GM12872 (cell line): ENCODE measurements around the gene ANO2.

ENCODE experiments used
- TF ChIP-seq, protein P1 (sequence below): IDR thresholded peaks from 3 replicates; pipeline ENCODE4 v1.5.1; 2011; ENCODE audit warnings: low read depth, mild to moderate bottlenecking, low read length, moderate library complexity; ENCODE audit not compliant: insufficient read depth

The ANO2 gene

DNA sequence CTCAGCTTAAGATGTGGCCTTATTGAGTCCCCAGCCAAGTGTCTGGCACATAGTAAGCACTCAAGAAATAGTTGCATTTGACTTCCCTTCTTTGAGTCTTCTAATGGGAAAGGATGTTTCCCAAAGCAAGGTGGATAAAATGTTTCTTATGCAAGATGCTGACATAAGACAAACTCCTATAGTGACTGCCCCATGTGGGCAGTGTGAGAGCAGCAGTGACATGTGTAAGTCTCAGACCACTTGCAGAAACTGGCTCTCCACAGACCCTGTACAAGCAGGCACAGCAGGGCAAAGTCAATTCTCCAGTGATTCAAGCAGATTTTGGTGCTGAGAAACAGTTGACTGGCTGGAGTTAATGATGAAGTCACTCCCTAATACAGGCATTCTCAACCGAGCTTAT lies 255.3 kb downstream of the ANO2 start:
- TF ChIP-seq, protein P1, sequence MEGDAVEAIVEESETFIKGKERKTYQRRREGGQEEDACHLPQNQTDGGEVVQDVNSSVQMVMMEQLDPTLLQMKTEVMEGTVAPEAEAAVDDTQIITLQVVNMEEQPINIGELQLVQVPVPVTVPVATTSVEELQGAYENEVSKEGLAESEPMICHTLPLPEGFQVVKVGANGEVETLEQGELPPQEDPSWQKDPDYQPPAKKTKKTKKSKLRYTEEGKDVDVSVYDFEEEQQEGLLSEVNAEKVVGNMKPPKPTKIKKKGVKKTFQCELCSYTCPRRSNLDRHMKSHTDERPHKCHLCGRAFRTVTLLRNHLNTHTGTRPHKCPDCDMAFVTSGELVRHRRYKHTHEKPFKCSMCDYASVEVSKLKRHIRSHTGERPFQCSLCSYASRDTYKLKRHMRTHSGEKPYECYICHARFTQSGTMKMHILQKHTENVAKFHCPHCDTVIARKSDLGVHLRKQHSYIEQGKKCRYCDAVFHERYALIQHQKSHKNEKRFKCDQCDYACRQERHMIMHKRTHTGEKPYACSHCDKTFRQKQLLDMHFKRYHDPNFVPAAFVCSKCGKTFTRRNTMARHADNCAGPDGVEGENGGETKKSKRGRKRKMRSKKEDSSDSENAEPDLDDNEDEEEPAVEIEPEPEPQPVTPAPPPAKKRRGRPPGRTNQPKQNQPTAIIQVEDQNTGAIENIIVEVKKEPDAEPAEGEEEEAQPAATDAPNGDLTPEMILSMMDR: no peak

DNA sequence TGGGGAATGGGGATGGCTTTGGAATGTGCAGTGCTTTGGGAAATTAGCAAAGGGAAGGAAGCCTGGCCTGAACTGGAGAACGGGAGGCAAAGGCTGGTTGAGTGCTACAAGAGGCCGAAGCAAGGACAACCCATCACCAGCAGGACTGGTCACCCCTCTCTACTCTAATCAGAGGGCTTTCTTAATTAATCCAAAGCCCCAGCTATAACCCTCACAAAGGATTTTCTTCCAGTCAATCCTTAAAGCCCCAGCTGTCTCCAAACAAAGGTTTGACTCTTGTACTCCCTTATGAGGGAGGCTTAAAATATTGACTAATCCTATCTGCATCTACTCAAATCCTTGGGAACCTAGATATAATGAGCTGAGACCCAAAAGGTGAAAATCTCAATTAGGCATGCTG lies 256.8 kb downstream of the ANO2 start:
- TF ChIP-seq, protein P1: no peak

DNA sequence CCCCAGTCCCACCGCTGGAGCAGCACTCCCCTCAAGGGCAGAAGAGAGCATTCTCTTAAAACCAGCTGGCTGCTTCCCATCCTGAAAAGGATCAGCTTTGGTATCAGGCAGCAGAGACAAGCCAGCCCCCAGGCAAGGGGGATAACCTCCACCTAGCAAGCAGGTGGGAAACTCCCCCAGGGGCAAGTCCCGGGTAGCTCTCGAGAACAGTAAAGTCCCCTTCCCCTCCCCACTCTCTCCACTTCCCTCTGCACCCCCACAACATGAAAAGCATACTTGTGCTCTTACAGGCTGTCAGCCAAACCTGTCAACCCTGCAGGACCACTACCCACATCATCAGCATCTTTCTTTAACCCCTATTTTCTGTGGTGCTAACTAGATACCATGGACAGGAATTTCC lies 259.1 kb downstream of the ANO2 start:
- TF ChIP-seq, protein P1: no peak

DNA sequence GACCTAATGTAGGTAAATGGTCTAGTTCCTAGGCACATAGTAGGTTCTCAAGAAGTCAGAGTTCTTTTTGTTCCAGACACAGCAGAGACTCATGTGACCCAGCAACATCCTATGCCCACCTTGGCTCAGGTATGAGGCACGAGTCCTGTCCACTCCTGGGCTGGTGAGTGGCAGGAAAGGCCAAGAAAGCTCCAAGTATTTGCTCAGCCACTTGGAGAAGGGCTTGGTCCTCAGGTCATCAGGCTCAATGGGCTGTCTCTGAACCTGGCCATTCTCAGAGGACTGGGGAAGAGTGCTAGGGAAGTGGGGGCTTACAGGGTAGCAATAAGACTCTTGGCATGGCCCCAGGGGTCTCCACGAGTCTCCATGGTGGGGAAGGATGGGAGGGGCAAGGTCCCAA lies 260.1 kb downstream of the ANO2 start:
- TF ChIP-seq, protein P1: no peak

DNA sequence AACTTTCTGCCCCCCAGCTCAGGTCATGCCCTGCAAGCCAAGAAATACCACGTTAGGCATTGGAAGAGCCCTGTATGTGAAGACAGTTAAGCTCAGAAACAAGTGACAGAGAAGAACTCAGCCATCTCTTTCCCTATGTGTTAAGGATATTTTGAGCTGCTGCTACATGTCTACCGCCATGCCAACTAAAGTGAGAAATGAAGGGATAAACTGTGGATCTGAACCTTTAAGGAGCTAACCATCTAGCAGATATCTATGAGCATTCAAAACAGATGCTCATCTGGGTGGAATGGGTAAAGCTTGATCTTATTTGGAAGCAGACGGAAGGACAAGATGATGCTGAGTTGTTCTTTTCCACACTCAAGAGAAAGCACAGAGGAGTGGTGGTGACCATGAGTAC lies 262.5 kb downstream of the ANO2 start:
- TF ChIP-seq, protein P1: no peak

DNA sequence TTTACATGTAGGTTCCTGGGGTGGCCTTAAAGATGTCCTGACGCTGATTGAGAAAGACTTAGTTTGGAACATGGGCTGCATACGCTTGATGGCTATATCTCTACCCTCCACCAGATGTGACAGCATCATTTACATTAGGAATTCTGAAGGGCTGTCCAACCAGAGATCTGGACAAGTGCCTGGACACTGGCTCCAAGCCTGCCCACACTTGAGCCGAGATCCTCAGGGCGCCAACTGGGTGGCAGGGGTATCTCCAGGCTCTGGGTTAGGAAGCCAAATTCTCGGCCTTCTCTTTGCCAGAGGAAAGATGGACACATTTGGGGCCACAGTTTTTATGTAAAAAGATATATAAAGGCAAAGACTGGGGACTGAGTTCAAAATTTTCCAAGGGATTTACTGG lies 266.9 kb downstream of the ANO2 start:
- TF ChIP-seq, protein P1: no peak

DNA sequence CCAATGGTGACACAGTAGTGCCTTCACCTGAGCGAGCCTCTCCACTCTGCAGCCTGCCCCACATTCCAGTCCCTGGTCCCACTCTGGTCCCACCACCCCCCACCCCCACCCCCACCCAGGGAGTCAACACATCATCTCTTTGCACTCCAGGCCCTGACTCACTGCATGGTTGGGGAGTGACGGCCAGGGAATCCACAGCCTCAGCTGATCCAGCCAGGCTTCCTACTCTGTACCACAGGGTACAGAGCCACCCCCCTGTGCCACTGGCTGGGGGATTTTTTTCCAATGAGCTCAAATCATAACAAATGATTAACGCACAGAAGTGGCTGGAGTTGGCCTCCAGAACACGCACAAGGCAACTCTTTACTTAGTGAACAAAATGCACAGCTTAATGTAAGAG lies 279.4 kb downstream of the ANO2 start:
- TF ChIP-seq, protein P1: no peak

DNA sequence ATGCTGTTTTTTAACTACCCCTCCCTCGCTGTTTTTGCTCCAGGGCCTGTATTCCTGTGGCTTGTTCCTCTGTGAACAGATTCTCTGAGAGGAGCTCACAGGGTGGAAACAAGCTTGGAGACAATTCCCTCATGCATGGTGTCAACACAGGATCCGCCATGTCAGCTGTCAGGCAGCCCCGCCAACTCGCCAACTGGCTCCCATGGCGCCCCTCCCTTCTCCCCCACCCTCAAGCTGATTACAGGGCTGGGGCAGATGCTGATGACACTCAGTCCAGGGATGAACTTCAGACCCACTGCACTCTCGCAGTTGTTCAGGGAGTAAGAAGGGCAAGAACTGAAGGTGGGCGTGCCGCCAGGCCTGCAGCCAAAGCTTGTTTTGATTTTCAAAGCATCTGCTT lies 283.2 kb downstream of the ANO2 start:
- TF ChIP-seq, protein P1: no peak
